SH-SY5Y (cell line): Measurements from ENCODE around the gene LYSMD3.

Experiments used
- GATA2 ChIP-seq: IDR thresholded peaks from 2 replicates; pipeline ENCODE4 v1.6.1; 2011; ENCODE audit warnings: mild to moderate bottlenecking, low read depth, low read length
- GATA3 ChIP-seq: IDR thresholded peaks from 2 replicates; pipeline ENCODE4 v1.6.1; 2011; ENCODE audit warnings: low read depth, mild to moderate bottlenecking, low read length, moderate library complexity

GRCh38 chr5:90561766-90562165 lies 32.4 kb upstream of the LYSMD3 start:
- no peak for TF ChIP-seq GATA2
- no peak for TF ChIP-seq GATA3
